ENCODE data around the gene WWC1.
A peak's percentile ranks its signal among the peaks of the same experiment; 100 is the strongest.

WWC1 gene

DNA sequence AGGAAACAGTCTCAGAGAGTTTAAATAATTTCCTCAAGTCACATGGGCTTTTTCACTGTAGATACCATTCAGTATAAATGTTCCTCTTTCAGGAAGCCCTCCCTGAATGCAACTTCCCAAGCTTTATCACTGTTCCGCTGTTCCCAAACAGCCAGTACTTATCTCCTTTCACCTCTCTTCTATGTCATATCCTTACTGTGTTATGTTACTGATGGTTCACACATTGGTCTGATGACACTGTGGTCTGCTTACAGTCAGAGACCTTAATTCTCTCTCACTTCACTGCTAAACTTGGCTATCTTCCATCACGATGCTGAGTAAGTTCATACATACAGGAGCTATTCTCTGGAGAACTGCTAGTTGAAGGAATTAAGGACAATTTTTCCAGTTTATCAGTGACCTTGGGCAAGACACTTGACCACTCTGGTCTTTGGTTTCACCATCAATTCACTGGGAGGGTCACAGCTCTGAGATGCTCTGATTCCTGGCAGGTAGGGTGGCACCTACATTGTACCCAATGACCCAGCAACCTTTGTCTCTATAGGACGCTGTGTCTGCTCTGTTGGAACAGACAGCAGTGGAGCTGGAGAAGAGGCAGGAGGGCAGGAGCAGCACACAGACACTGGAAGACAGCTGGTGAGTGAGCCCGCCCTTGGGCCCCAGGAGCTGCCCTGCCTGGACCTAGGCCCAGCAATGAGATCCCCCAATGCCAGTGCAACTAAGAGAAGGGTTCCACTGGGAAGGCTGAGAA lies 152.7 kb downstream of the WWC1 start:
- no peak for DNase-seq (ENCODE audit: low read depth)

- no peak for DNase-seq (ENCODE audit: low read depth)
Measured at GRCh38 chr5:168446983-168447619, 155.7 kb downstream of the WWC1 start.

DNA sequence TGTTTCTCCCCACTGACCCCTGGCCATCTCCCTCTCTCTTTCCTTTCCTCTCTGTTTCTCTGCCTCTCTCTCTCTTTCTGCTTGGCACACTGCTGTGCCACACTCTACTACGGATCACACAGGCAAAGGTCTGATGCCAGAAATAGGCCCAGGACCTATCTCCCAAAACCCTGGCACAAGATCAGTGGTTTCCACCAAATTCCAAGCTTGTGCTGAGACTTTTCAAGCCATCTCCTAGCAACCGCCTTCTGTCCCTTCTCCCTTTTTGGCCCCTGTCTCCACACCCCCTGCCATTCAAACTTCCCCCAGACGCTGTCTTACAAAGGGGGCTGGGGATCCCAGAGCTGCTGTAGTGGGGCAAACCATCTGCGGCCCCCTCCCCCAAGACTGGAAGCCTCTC lies 156.4 kb downstream of the WWC1 start:
- DNase-seq (ENCODE audit: low read depth): no peak

DNA sequence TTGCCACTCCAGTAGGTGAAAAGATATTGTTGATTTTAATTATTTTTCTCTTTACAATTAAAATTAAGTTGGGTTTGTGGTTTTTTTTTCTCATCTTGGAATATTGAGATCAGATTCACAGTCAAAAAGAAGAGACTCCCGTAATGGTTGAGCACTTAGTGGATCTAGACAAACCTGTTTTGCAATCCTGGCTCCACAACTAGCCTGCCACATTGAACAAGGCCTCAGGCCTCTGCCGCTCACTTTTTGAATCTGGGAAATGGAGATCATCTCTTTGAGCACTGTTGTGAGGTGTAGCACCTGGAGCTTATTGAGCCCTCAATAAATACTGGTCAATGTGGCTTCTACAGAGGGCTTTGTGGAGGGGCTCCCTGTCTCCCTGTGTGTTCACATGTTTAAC lies 157.7 kb downstream of the WWC1 start:
- DNase-seq (ENCODE audit: low read depth): no peak

DNA sequence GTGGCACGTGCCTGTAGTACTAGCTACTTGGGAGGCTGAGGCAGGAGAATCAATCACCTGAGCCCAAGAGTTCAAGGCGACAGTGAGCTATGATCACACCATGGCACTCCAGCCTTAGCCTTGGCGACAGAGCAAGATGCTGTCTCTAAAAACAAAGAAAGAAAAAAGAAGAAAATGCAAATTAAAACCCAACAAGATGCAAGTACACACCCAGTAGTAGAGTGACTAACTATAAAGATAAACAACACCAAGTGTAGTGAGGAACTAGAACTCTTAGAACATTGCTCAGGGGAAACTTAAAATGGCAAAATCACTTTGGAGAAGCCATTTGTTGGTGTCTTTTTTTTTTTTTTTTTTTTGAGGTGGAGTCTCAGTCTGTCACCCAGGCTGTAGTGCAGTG lies 160.1 kb downstream of the WWC1 start:
- DNase-seq (ENCODE audit: low read depth): no peak

GRCh38 chr5:168455201-168455600 lies 163.8 kb downstream of the WWC1 start:
- no peak for DNase-seq (ENCODE audit: low read depth)

DNA sequence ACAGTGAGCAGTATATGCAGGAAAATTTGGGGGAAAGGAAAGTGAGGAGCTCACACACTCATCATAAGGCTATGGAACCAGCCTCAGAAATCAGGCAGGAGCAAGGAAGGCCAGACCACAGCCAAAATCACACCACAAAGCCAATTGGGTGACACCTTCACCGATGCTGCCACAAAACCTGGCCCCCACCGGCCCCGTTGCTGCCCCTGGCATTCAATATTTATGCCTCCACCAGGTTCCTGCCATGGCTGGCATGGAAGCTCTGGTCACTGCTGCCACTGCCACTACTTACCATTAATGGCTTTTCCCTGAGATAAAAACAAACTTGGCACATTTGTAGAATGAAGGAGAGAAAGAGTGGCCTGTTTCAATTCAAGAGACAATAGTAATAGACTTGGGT lies 166.1 kb downstream of the WWC1 start:
- no peak for DNase-seq (ENCODE audit: low read depth)

DNA sequence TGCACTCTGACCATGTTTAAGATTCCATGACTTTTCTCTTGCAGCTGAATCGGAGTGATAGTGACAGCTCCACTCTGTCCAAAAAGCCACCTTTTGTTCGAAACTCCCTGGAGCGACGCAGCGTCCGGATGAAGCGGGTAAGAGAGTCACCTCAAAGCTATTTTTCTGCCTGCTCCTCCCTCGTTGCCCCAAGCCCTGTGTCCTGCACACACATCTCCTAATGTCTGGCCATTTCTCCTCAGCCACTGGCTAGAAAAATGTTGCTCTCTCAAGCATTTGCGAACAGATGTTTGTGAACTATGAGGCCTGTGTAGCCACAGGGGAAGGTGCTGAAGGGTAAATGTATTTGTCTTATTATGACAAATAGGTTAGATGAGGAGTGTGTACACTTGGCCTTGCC lies 169.2 kb downstream of the WWC1 start:
- DNase-seq (ENCODE audit: low read depth): no peak

- no peak for DNase-seq (ENCODE audit: low read depth)
Measured at GRCh38 chr5:168463081-168463480, 171.6 kb downstream of the WWC1 start.

DNA sequence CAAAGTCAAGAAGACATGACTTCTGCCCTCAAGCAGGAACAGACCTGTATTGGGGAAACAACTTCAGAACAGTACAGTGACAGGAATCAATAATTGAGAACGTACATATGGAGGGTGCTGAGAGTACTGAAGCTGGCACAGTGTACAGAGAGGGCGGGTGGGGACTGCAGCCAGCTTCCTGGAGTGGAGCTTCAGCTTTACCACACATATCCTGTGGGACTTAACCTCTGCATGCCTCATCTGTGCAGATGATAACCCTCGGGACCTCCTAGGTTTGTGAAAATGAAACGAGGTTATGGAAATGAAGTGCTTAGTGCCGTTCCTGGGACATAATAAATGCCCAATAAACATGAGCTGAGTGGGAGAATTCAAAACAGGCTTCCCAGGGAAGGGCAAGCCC lies 172.8 kb downstream of the WWC1 start:
- no peak for DNase-seq (ENCODE audit: low read depth)

DNA sequence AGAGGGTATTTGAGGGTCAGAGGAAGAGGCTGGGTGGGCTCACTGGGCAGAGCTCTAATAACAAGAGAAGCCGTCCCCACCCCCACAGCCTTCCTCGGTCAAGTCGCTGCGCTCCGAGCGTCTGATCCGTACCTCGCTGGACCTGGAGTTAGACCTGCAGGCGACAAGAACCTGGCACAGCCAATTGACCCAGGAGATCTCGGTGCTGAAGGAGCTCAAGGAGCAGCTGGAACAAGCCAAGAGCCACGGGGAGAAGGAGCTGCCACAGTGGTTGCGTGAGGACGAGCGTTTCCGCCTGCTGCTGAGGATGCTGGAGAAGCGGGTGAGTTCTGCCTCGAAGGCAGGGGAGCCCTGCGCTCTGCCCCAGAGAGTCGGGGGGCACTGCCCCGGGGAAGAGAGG lies 173.2 kb downstream of the WWC1 start:
- DNase-seq (ENCODE audit: low read depth): no peak

- DNase-seq (ENCODE audit: low read depth): no peak
Measured at GRCh38 chr5:168467755-168468330, 176.4 kb downstream of the WWC1 start.

GRCh38 chr5:168468836-168469235 lies 177.4 kb downstream of the WWC1 start:
- no peak for DNase-seq (ENCODE audit: low read depth)

GRCh38 chr5:168469816-168470215 lies 178.4 kb downstream of the WWC1 start:
- DNase-seq (ENCODE audit: low read depth): no peak

- no peak for DNase-seq (ENCODE audit: low read depth)
Measured at GRCh38 chr5:168471785-168472184, 180.3 kb downstream of the WWC1 start.

- DNase-seq (ENCODE audit: low read depth): no peak
Measured at GRCh38 chr5:168472329-168472728, 180.9 kb downstream of the WWC1 start.

GRCh38 chr5:168474319-168474718 lies 182.9 kb downstream of the WWC1 start:
- DNase-seq (ENCODE audit: low read depth): no peak

- no peak for DNase-seq (ENCODE audit: low read depth)
Measured at GRCh38 chr5:168477060-168477459, 185.6 kb downstream of the WWC1 start.

DNA sequence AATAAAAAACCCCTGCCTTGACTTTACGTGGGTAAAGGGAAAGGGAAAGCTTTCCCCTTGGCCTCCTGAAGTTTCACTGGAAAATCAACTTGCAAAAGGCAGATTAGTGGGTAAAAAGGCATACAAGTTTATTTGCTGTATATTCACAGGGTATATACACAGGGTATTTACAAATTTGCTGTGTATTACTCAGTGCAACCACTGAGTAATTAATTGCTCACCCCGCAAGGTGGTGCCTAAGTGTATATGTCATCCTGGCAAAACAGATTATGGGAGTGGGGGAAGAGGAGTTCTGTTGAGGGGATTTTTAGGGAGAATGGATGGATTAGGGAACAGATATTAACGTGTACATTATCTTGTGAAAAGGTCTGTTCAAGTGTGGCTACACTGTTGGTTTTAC lies 187.7 kb downstream of the WWC1 start:
- no peak for DNase-seq (ENCODE audit: low read depth)

- no peak for DNase-seq (ENCODE audit: low read depth)
Measured at GRCh38 chr5:168480601-168481000, 189.2 kb downstream of the WWC1 start.

- no peak for DNase-seq (ENCODE audit: low read depth)
Measured at GRCh38 chr5:168481330-168481788, 189.9 kb downstream of the WWC1 start.

GRCh38 chr5:168482361-168482760 lies 190.9 kb downstream of the WWC1 start:
- DNase-seq (ENCODE audit: low read depth): no peak

DNA sequence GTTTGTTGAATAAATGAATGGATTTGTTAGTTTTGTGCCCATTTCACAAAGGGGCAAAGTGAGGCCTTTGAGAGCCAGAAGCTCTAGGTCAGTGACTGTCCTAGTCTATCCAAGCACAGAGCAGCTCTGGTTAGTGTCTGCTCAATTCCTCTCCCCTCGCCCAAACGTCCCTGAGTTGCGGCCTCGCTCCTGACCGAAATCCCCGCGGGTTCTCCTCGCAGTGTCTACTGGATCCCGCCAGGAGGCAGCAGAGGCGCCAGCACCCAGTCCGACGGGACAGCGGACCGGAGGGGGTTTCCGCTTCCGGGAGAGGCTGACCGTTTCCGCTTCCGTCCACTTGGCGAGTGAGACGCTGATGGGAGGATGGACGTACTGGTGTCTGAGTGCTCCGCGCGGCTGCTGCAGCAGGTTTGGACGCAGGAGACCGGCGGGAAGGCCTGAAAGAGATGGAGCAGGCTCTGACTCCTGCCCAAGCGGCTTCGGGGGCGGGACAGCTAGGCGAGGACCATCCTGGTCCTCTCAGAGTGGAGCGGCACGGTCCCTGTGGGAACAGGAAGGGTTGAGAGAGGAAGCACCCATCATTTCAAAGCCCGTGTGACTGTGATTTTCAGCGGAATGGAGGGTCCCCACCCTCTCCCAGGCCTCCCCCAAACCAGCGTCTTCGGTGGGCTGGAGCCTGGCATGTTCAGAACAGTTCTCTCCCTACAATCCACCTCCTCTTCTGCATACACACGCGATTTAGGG lies 194.9 kb downstream of the WWC1 start, which contains the start of gene RARS1:
Gene RARS1 (plus strand): TSS at position 336 of the 744 bp plus-strand sequence. CDS start 28 bp downstream, at position 364.
- peak; percentile 81 for DNase-seq (ENCODE audit: low read depth)

Measured in T follicular helper cell (primary cell).